ENCODE data around the gene PLA2G6.

- TF ChIP-seq, protein P1, sequence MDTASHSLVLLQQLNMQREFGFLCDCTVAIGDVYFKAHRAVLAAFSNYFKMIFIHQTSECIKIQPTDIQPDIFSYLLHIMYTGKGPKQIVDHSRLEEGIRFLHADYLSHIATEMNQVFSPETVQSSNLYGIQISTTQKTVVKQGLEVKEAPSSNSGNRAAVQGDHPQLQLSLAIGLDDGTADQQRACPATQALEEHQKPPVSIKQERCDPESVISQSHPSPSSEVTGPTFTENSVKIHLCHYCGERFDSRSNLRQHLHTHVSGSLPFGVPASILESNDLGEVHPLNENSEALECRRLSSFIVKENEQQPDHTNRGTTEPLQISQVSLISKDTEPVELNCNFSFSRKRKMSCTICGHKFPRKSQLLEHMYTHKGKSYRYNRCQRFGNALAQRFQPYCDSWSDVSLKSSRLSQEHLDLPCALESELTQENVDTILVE (CRISPR knock-in tag; IDR thresholded peaks at IDR 0.05) = no peak
- TF ChIP-seq ZKSCAN1 (IDR thresholded peaks at IDR 0.05; ENCODE audit: low read length) = no peak
Measured at GRCh38 chr22:38202437-38203089, 20.9 kb upstream of the PLA2G6 start.
